Activated naive CD4-positive, alpha-beta T cell treated with anti-CD3 and anti-CD28 coated beads, Interleukin-2, amount 50 U/mL, for 24 hours (primary cell): ENCODE measurements around the gene TRRAP.

ENCODE experiments used
- H3K27ac Mint-ChIP-seq: one replicate; pipeline ENCODE4 v1.8.0; 2021; ENCODE audit warnings: mild to moderate bottlenecking, mixed read lengths
- H3K27me3 Mint-ChIP-seq: one replicate; pipeline ENCODE4 v1.8.0; 2021; ENCODE audit warnings: mixed read lengths
- H3K36me3 Mint-ChIP-seq: one replicate; pipeline ENCODE4 v1.8.0; 2021; ENCODE audit warnings: mixed read lengths
- H3K4me1 Mint-ChIP-seq: one replicate; pipeline ENCODE4 v1.8.0; 2021; ENCODE audit warnings: mixed read lengths
- H3K4me3 Mint-ChIP-seq: one replicate; pipeline ENCODE4 v1.8.0; 2021; ENCODE audit warnings: mild to moderate bottlenecking, mixed read lengths
- H3K9me3 Mint-ChIP-seq: one replicate; pipeline ENCODE4 v1.8.0; 2021; ENCODE audit warnings: mixed read lengths

TRRAP gene

GRCh38 chr7:98944386-98944785 lies 66.1 kb downstream of the TRRAP start:
- Mint-ChIP-seq H3K9me3 (no peaks in the 10 kb centered on the region), H3K36me3 (peaks cover 4% of the 10 kb centered on the region)

GRCh38 chr7:98945852-98946251 lies 67.5 kb downstream of the TRRAP start:
- no peaks in the 10 kb centered on the region for H3K27me3 Mint-ChIP-seq
- H3K36me3 Mint-ChIP-seq, result peaks cover 6% of the 10 kb centered on the region
- H3K4me3 Mint-ChIP-seq, result no peak overlapping the region
- no peaks in the 10 kb centered on the region for H3K9me3 Mint-ChIP-seq
- H3K4me1 Mint-ChIP-seq, result no peaks in the 10 kb centered on the region
- no peak overlapping the region for H3K27ac Mint-ChIP-seq

More at GRCh38 chr7:98944386-98944785, 66.1 kb downstream of the TRRAP start:
- Mint-ChIP-seq H3K27ac (no peak overlapping the region), H3K4me1 (no peaks in the 10 kb centered on the region), H3K4me3 (no peak overlapping the region), H3K27me3 (no peaks in the 10 kb centered on the region)

- Mint-ChIP-seq H3K9me3 (no peaks in the 10 kb centered on the region), H3K36me3 (peaks cover 6% of the 10 kb centered on the region), H3K4me3 (no peak overlapping the region), H3K27me3 (no peaks in the 10 kb centered on the region), H3K27ac (no peak overlapping the region), H3K4me1 (no peaks in the 10 kb centered on the region)
Measured at GRCh38 chr7:98946389-98946788, 68.1 kb downstream of the TRRAP start.

GRCh38 chr7:98949336-98950044 lies 71.2 kb downstream of the TRRAP start:
- Mint-ChIP-seq H3K27me3 (no peaks in the 10 kb centered on the region), H3K4me3 (no peak overlapping the region), H3K4me1 (no peaks in the 10 kb centered on the region), H3K36me3 (peaks cover 13% of the 10 kb centered on the region), H3K9me3 (no peaks in the 10 kb centered on the region), H3K27ac (no peak overlapping the region)

- Mint-ChIP-seq H3K27ac (no peak overlapping the region), H3K4me1 (no peaks in the 10 kb centered on the region), H3K36me3 (peaks cover 19% of the 10 kb centered on the region), H3K9me3 (no peaks in the 10 kb centered on the region), H3K27me3 (no peaks in the 10 kb centered on the region), H3K4me3 (no peak overlapping the region)
Measured at GRCh38 chr7:98955992-98956391, 77.7 kb downstream of the TRRAP start.

- Mint-ChIP-seq H3K36me3 (peaks cover 21% of the 10 kb centered on the region), H3K27ac (no peak overlapping the region)
Measured at GRCh38 chr7:98956469-98956868, 78.1 kb downstream of the TRRAP start.

GRCh38 chr7:98956937-98957336 lies 78.6 kb downstream of the TRRAP start:
- Mint-ChIP-seq H3K27me3 (no peaks in the 10 kb centered on the region), H3K9me3 (no peaks in the 10 kb centered on the region), H3K4me1 (no peaks in the 10 kb centered on the region), H3K27ac (peak overlapping the region; percentile 17), H3K36me3 (peaks cover 21% of the 10 kb centered on the region), H3K4me3 (no peak overlapping the region)

More at GRCh38 chr7:98956469-98956868, 78.1 kb downstream of the TRRAP start:
- H3K4me3 Mint-ChIP-seq, result no peak overlapping the region
- no peaks in the 10 kb centered on the region for H3K27me3 Mint-ChIP-seq
- H3K4me1 Mint-ChIP-seq, result no peaks in the 10 kb centered on the region
- H3K9me3 Mint-ChIP-seq, result no peaks in the 10 kb centered on the region

GRCh38 chr7:98957766-98958165 lies 79.4 kb downstream of the TRRAP start:
- H3K36me3 Mint-ChIP-seq, result peaks cover 23% of the 10 kb centered on the region

GRCh38 chr7:98958968-98959367 lies 80.6 kb downstream of the TRRAP start:
- Mint-ChIP-seq H3K4me1 (no peaks in the 10 kb centered on the region), H3K27me3 (no peaks in the 10 kb centered on the region), H3K4me3 (no peak overlapping the region), H3K36me3 (peaks cover 17% of the 10 kb centered on the region), H3K9me3 (no peaks in the 10 kb centered on the region), H3K27ac (no peak overlapping the region)

More at GRCh38 chr7:98957766-98958165, 79.4 kb downstream of the TRRAP start:
- Mint-ChIP-seq H3K27ac (no peak overlapping the region), H3K4me1 (no peaks in the 10 kb centered on the region), H3K27me3 (no peaks in the 10 kb centered on the region), H3K9me3 (no peaks in the 10 kb centered on the region), H3K4me3 (no peak overlapping the region)

- Mint-ChIP-seq H3K9me3 (no peaks in the 10 kb centered on the region), H3K27ac (no peak overlapping the region), H3K27me3 (no peaks in the 10 kb centered on the region), H3K4me1 (no peaks in the 10 kb centered on the region), H3K4me3 (no peak overlapping the region), H3K36me3 (peaks cover 17% of the 10 kb centered on the region)
Measured at GRCh38 chr7:98963305-98963704, 85.0 kb downstream of the TRRAP start.

GRCh38 chr7:98964596-98964995 lies 86.3 kb downstream of the TRRAP start:
- Mint-ChIP-seq H3K4me3 (no peak overlapping the region), H3K9me3 (no peaks in the 10 kb centered on the region), H3K36me3 (peaks cover 16% of the 10 kb centered on the region), H3K27ac (no peak overlapping the region), H3K27me3 (no peaks in the 10 kb centered on the region), H3K4me1 (no peaks in the 10 kb centered on the region)

- no peaks in the 10 kb centered on the region for H3K27me3 Mint-ChIP-seq
- no peaks in the 10 kb centered on the region for H3K9me3 Mint-ChIP-seq
- H3K27ac Mint-ChIP-seq, result no peak overlapping the region
- H3K4me3 Mint-ChIP-seq, result no peak overlapping the region
- H3K36me3 Mint-ChIP-seq, result peaks cover 15% of the 10 kb centered on the region
- no peaks in the 10 kb centered on the region for H3K4me1 Mint-ChIP-seq
Measured at GRCh38 chr7:98968621-98969020, 90.3 kb downstream of the TRRAP start.

- peaks cover 16% of the 10 kb centered on the region for H3K36me3 Mint-ChIP-seq
- no peak overlapping the region for H3K27ac Mint-ChIP-seq
- no peaks in the 10 kb centered on the region for H3K9me3 Mint-ChIP-seq
- H3K4me3 Mint-ChIP-seq, result no peak overlapping the region
- no peaks in the 10 kb centered on the region for H3K27me3 Mint-ChIP-seq
- H3K4me1 Mint-ChIP-seq, result no peaks in the 10 kb centered on the region
Measured at GRCh38 chr7:98969386-98969785, 91.1 kb downstream of the TRRAP start.

GRCh38 chr7:98970016-98970615 lies 91.8 kb downstream of the TRRAP start:
- Mint-ChIP-seq H3K36me3 (peaks cover 16% of the 10 kb centered on the region), H3K4me1 (no peaks in the 10 kb centered on the region), H3K27me3 (no peaks in the 10 kb centered on the region), H3K4me3 (no peak overlapping the region), H3K9me3 (no peaks in the 10 kb centered on the region), H3K27ac (no peak overlapping the region)

GRCh38 chr7:98970805-98971204 lies 92.5 kb downstream of the TRRAP start:
- no peak overlapping the region for H3K27ac Mint-ChIP-seq
- H3K4me1 Mint-ChIP-seq, result no peaks in the 10 kb centered on the region
- no peak overlapping the region for H3K4me3 Mint-ChIP-seq
- H3K9me3 Mint-ChIP-seq, result no peaks in the 10 kb centered on the region
- peaks cover 20% of the 10 kb centered on the region for H3K36me3 Mint-ChIP-seq
- no peaks in the 10 kb centered on the region for H3K27me3 Mint-ChIP-seq

- Mint-ChIP-seq H3K36me3 (peaks cover 27% of the 10 kb centered on the region), H3K27ac (no peak overlapping the region)
Measured at GRCh38 chr7:98974205-98974604, 95.9 kb downstream of the TRRAP start.

More at GRCh38 chr7:98974205-98974604, 95.9 kb downstream of the TRRAP start:
- Mint-ChIP-seq H3K4me3 (no peak overlapping the region), H3K27me3 (no peaks in the 10 kb centered on the region), H3K9me3 (no peaks in the 10 kb centered on the region), H3K4me1 (no peaks in the 10 kb centered on the region)
